RPMI8226 (cell line): ENCODE results near the gene PGLYRP1.

ENCODE experiments used
- DNase-seq: peaks from one replicate; pipeline ENCODE4 v3.0.0-alpha.2; 2015

PGLYRP1 gene

GRCh38 chr19:45999653-46000121 is 23.2 kb downstream of the PGLYRP1 start:
- no peak for DNase-seq

- no peak for DNase-seq
These were observed 24.0 kb downstream of the PGLYRP1 start for GRCh38 chr19:45998834-45999233.

GRCh38 chr19:45996933-45997332 is 25.9 kb downstream of the PGLYRP1 start:
- no peak for DNase-seq

GRCh38 chr19:45995715-45996385 is 27.0 kb downstream of the PGLYRP1 start:
- DNase-seq = no peak

GRCh38 chr19:45994998-45995714 is 27.7 kb downstream of the PGLYRP1 start, which contains the start of gene CCDC61:
CCDC61 (plus strand) TSS chr19:45995467; CDS start chr19:46003019, 7,552 bp downstream.
- DNase-seq = peak; percentile 98

GRCh38 chr19:45994456-45994997 is 28.3 kb downstream of the PGLYRP1 start:
- no peak for DNase-seq

- DNase-seq = no peak
These were observed 32.6 kb downstream of the PGLYRP1 start for GRCh38 chr19:45990113-45990728.

GRCh38 chr19:45985321-45985720 is 37.5 kb downstream of the PGLYRP1 start:
- DNase-seq = no peak

- no peak for DNase-seq
These were observed 41.5 kb downstream of the PGLYRP1 start for GRCh38 chr19:45981350-45981749.

GRCh38 chr19:45978156-45978555 is 44.7 kb downstream of the PGLYRP1 start:
- DNase-seq = no peak

- no peak for DNase-seq
These were observed 46.7 kb downstream of the PGLYRP1 start for GRCh38 chr19:45976178-45976577.

GRCh38 chr19:45975306-45976070 is 47.4 kb downstream of the PGLYRP1 start:
- DNase-seq = no peak

- DNase-seq = peak; percentile 24
These were observed 49.1 kb downstream of the PGLYRP1 start, which contains the start of gene NOVA2 for GRCh38 chr19:45973553-45974338. NOVA2 (minus strand) TSS chr19:45973865; CDS start chr19:45973351, 514 bp downstream.

GRCh38 chr19:45972947-45973540 is 49.8 kb downstream of the PGLYRP1 start:
- no peak for DNase-seq

- DNase-seq = no peak
These were observed 50.5 kb downstream of the PGLYRP1 start for GRCh38 chr19:45972081-45972946.

- DNase-seq = no peak
These were observed 51.5 kb downstream of the PGLYRP1 start for GRCh38 chr19:45971260-45971902.

- no peak for DNase-seq
These were observed 53.2 kb downstream of the PGLYRP1 start for GRCh38 chr19:45969676-45970075.
